NCI-H146 treated with DMSO at 0.1 percent for 48 hours (cell line): ENCODE measurements around the gene EEF1A2.

Source experiments
- DNase-seq: peaks from one replicate; lab custom pipeline; 2025; ENCODE audit not compliant: unreplicated experiment; lab: John Stamatoyannopoulos, UW

The EEF1A2 gene

DNA sequence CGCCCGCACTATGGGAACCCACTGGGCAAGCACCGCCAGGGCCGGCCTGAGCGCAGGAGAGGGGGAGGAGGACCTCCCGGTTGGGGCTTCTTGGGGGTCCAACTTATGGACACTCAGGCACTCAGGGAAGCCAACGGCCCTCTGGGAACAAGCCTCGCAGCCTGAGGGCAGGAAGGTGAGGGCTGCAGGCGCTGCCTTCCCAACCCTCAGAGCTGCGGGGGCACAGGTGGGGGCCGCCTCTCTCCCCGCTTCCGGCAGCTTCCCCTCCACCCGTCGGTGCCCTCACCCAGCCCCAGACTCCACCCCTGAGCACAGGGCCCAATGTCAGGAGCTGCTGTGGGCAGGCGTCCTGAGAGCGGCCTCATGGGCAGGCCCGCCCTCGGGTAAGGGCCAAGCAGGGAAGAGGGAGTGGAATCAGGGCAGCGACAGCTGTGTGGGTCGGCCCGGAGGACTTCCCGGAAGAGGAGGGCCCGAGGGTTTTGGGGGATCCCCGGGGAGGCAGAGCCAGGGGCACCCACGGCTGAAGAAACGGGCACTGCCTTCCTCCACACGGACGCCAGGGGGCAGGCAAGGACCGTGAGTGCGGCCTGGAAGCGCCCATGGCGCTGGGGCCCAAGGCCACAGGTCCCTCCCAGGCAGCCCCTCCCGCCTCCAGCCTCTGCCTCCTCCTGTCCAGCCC, 38.8 kb upstream of the EEF1A2 start:
- peak; percentile 74 for DNase-seq

DNA sequence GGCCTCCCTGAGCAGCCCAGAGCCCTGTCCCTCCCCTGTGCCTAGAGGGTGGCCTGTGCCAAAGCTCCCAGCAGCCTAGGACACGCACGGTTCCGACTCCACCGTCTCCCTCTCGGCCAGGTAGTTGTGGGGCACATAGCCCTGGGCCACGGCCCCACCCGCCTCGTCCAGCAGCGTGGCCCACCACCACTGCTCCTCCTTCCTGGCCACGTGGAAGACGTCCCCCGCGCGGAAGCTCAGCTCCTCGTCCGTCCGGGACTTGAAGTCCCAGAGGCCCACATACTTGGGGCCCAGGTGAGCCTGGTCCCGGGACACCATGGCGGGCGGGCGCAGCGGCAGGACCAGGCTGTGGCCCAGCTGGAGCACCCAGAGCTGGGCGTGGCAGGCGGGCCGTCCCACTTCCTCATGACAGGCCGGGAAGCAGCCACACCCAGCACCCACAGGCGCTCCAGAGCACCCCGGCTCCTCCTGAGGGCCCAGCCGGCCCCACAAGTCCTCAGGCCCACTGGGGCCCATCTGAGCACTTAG, 38.2 kb upstream of the EEF1A2 start, which contains the start of gene PTK6:
PTK6 (minus strand) TSS at position 380 of the 528 bp plus-strand sequence; CDS start at position 318, 62 bp downstream.
- DNase-seq: no peak

GRCh38 chr20:63536241-63536977, 37.5 kb upstream of the EEF1A2 start:
- DNase-seq: peak; percentile 53

- DNase-seq: no peak
Observed at GRCh38 chr20:63534831-63535651, 36.2 kb upstream of the EEF1A2 start.

DNA sequence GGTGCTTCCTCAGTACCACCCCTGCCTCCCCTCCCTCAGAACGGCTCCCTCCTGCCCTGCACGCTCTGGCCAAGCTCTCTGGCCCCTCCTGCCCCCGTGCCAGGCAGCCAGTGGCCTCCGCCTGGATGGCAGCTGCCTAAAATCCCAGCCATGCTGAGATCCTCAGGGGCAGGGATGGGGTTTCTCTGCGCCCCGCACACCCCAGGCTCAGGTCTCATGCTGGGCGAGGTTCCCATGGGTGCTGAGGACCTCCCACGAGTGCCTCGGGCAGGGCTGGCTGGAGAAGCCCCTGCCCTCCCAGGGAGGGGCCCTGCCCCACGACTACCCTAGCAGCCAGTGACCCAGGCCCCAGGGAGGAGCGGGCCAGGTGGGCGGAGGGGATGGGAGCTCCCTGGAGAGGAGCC, 35.5 kb upstream of the EEF1A2 start:
- no peak for DNase-seq

DNA sequence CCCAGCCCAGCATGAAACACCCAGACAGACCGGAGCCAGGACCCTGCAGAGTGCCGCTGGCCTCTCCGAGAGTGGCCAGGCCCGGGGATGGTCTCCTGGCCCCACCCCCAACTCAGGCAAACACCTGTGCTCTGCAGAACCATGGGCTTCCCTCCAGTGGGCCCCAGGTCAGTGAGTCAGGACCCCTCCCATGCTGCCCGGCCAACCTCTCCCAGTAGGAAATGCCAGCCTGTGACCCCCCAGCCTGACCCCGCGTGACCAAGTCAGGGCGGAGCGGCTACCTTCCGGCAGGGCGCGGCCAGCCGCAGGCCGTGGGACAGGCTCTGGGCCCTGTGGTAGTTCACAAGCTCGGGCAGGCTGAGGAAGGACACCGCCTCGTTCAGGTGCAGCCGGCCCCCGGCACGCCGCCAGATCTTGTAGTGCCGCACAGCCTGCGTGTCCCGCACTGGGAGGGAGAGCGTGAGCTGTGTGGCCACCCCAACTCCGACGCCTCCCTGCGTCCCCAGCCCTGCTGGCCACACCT, 35.0 kb upstream of the EEF1A2 start:
- DNase-seq: no peak

DNA sequence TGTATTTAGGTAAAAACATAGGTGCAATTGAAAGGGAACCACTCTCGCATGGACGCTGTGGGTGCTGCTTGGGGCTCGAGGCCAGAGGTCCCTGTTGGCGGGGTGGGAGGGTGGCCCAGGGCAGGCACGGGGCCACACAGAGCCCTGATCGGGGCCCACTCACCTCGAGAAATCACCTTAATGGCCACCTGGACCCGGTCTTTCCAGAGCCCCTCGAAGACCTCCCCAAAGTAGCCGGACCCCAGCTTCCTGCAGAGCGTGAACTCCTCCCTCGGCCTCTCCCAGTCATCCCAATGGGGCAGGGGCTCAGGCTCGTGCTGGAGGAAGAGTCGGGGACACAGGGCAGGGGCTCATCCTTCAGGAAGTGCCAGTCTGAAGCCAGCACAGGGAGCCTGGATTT, 34.5 kb upstream of the EEF1A2 start:
- no peak for DNase-seq

GRCh38 chr20:63532449-63532971, 33.6 kb upstream of the EEF1A2 start:
- DNase-seq: no peak

DNA sequence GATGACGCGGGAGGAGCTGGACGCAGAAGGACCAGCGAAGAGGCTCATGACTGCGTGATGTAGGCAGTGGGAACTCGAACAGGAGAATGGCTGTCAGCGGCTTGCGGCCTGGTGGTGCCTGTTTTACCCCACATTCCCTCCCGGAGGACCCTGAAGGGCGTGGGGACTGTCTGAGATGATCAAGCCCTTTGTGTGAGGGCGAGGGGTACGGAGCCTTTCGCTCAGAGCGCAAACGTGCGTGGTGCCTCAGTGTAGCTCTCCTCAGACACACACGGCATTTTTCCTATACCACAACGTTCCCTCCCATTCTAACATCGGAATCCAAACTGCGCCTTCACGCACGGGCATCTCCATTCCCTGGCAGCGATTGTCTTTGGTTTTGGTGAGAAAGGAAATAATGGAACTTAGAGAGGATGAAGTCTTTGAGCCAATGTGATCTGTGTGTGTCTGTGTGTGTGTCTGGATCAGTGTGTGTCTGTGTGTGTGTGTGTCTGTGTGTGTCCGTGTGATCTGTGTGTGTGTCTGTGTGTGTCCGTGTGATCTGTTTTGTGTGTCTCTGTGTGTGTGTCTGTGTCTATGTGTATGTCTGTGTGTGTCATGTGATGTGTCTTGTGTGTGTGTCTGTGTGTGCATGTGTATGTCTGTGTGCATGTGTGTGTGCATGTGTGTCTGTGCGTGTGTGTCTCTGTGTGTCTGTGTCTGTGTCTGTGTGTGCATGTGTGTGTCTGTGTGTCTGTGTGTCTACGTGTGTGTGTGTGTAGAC, 33.0 kb upstream of the EEF1A2 start:
- no peak for DNase-seq

DNA sequence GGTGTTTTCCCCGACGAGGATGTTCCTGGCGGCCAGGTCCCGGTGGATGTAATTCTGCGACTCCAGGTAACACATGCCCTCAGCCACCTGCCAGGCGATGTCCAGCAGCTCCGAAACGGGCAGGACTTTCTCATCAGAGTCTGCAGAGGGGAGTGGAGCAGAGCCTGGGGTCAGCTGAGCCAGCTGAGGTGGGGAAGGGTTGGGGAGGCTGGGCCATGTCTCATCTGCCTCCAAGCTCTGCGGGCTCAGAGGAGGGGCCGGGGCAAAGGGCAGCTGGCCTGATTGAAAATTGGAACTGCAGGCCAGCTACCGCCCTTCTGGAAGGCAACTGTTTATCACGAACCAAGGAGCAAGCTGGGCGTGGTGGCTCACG, 31.9 kb upstream of the EEF1A2 start:
- no peak for DNase-seq

DNA sequence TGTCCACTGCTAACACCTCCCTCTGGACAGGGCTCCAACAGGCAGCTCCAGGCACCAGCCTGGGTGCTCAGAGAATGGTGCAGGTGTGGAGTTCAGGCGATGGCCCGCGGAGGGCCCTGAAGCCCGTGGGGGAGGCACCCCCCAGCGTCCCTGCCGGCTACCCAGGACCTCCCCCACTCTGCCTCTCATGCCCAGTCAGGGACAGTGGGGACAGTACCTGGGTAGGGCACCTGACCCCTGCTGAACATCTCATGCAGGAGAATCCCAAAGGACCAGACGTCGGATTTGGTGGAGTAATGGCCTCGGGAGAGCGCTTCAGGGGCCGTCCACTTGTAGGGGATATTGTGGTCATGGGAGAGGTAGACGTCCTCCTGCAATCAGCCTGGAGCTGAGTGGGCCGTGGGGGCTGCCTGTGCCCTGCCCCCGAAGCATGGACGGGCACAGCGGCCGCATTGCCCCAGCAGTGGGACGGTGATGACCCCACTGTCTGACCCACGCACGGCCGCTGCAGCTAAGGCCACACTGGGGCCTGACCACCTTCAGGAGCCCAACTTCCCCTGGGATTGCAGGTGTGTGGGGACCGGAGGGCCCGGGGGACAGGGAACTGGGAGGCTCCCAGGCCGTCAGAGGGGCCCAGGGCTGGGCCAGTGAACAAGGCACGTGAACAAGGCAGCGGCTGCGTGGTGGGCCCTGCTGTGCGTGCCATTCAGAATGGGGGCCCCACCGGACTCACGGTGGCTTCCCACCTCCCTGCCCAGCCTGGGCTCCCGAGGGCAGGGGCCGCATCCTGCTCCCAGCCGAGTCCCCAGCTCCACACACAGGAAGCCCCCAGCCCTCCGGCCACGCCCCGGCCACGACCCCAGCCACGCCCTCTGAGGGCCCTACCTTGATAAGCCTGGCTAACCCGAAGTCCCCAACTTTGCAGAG, 31.2 kb upstream of the EEF1A2 start:
- no peak for DNase-seq

- DNase-seq: no peak
Observed at GRCh38 chr20:63529180-63529860, 30.4 kb upstream of the EEF1A2 start.

- no peak for DNase-seq
Observed at GRCh38 chr20:63527184-63527583, 28.3 kb upstream of the EEF1A2 start.

DNA sequence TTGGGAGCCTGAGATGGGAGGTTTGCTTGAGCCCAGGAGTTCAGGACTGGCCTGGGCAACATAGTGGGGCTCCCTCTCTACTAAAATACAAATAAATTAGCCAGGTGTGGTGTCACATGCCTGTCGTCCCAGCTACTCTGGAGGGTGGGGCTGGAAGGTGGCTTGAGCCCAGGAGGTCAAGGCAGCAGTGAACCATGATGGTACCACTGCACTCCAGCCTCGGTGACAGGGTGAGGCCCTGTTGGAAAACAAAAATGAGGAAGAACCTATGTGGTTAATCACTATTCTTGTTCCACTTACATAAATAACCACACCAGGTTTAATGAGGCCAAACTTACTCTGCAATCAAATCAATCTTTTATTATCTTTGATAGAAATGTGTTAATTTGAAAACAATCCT, 27.1 kb upstream of the EEF1A2 start:
- no peak for DNase-seq

GRCh38 chr20:63525185-63525584, 26.3 kb upstream of the EEF1A2 start:
- DNase-seq: no peak

DNA sequence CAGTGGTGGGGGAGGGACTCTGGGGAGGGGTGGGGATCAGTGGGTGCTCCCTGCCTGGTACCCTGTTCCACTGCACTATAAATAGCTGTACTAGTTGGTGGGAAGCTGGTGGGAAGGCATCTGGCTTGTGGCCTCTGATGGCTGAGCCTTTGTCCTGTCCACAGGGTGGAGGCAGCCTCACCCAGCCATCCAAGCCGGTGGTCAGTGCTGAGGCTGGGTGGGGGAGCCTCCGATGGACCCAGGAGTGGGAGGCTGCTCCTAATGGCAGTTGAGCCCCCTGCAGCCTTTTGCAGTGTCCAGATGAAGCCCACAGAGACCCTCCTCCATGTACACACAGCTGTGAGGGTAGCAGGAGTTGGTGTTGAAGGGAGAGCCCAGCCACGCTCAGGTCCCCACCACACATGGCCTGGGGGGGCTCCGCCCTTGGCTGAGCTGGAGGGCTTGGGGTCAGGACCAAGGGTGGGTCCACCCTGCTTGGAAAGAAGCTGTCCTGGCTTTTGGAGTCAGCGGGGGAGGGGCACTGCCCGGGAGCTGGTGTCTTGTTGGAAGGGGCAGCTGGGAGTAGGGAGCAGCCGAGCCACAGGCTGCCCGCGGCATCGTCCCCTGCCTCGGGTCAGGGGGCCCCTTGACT, 24.2 kb upstream of the EEF1A2 start:
- DNase-seq: no peak

DNA sequence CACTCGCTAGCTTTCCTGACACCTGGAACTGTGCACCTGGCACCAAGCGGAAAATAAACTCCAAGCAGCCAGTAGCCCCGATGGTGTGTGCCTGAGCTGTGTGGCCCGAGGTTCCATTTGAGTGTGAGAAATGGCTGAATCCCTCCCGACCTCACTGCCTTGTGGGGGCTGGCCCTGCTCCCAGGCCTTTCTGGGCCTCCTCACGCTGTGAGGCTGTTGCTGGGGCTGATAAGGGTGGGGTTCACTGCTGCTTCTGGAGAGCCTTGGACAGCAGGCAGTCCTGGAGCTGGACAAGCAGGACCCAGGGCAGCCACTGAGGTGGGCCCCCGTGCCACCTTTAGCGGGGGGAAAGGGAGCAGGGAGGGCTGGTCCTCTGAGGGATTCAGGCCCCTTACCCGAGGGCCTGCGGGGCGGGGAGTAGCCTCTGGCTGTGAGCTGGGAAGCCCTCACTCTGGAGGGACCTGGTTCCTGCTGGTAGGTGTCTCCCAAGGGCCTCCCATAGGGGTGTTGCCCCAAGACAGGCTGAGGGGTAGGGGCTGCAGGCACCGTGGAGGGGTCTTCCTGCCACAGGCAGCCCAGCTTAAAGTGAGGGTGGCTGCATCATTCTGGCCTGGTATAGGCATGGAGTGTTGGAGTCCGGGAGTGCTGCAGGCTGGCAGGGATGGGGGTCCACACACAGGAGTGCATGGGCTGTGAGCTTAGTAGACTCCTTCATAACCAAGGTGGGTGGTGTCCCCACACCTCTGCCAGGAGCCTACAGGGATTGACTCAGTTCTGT, 23.4 kb upstream of the EEF1A2 start:
- DNase-seq: no peak
